Right atrium auricular region (tissue), 2 donors: ENCODE measurements around the gene ESPL1. TPM values are rescaled to one million over a fixed set of nuclear protein-coding genes. Genes with fewer than 3 reads are reported as not detected.
"Not testable (repeated sequence)": the region's sequence is repeated elsewhere in the genome, so short reads cannot be mapped to it uniquely, and the experiment has no call there.

Experiments
- DNase-seq: peaks from one replicate; pipeline ENCODE4 v3.0.0-alpha.2; 2019; ENCODE audit warnings: low spot score
- H3K27ac ChIP-seq, 2 donors: fragments of 200-600 bp; sonication (generic); 1 replicate in 1 of 2; 2 replicates in 1 of 2; pipeline ENCODE4 v1.5.1; 2016 to 2019
- H3K27me3 ChIP-seq, 2 donors: fragments of 200-600 bp; sonication (generic); one replicate each; pipeline versions ENCODE4 v1.5.1 to v1.6.0; 2017 to 2019
- H3K36me3 ChIP-seq: fragments of 200-600 bp; sonication (generic); one replicate; pipeline ENCODE4 v1.5.1; 2016
- H3K4me1 ChIP-seq, 2 donors: fragments of 200-600 bp; sonication (generic); one replicate each; pipeline versions ENCODE4 v1.5.1 to v1.6.0; 2017 to 2019
- H3K4me3 ChIP-seq, 2 donors: fragments of 200-600 bp; sonication (generic); 1 replicate in 1 of 2; 2 replicates in 1 of 2; pipeline ENCODE4 v1.5.1; 2017 to 2019; ENCODE audit warnings: mild to moderate bottlenecking in 1 of 2, moderate library complexity in 1 of 2
- H3K9me3 ChIP-seq, 2 donors: fragments of 200-600 bp; sonication (generic); one replicate each; pipeline ENCODE4 v1.5.1; 2019
- CTCF ChIP-seq, 2 donors: fragments of 200-600 bp; sonication (generic); IDR thresholded peaks; one replicate each; pipeline ENCODE4 v1.5.1; 2019; ENCODE audit warnings: antibody characterized with exemption in 2 of 2
- total RNA-seq, 2 donors: library from RNA; depleted of rRNA; stranded (reverse); fragments of >200 nt; gene quantifications; one replicate each; pipeline ENCODE4 v1.1.0, GENCODE V29; 2016

The ESPL1 gene
- total RNA-seq, 2 donors from 2014 or later: 0.12 to 0.59 TPM

DNA sequence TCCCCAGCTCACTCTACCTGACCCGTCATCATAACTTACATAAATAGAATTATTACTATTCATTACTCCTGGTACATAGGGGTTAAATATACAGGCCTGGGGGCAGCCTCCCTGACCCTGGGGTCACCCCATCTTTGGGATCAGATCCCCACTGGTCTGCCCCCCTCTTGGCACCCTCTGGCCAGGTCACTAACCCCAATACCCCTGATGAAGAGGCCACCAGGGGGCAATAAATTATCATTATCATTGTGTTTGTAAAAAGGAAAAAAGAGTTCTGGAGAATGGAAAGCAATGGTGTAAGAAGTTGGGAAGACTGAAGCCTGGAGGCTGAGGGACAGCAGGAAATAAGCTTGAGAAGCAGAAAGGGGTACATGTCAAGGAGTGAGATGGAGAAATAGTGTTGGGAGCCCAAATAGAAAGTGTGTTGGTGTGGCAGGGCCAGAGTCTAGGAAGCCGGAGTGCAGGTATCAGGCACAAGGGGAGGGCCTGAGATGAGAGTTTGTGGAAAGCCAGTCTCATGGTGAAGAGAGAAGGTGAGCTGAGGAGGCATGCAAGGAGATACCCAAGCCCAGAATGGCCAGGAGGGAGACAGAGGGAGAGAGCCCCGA is 59.4 kb downstream of the ESPL1 start:
- peaks cover 0 to 18% of the 10 kb centered on the region in 2 donors for H3K4me1 ChIP-seq
- peak in 1 of 2 donors; percentile 47 for TF ChIP-seq CTCF (IDR thresholded peaks at IDR 0.05)
- H3K27me3 ChIP-seq: no peaks in the 10 kb centered on the region
- H3K27ac ChIP-seq: no peak overlapping the region
- no peaks in the 10 kb centered on the region for H3K36me3 ChIP-seq
- H3K9me3 ChIP-seq: no peaks in the 10 kb centered on the region
- DNase-seq: no peak
- no peak overlapping the region for H3K4me3 ChIP-seq

- Histone ChIP-seq H3K9me3 (no peaks in the 10 kb centered on the region), H3K4me1 (peaks cover 0 to 18% of the 10 kb centered on the region in 2 donors), H3K36me3 (no peaks in the 10 kb centered on the region), H3K27me3 (no peaks in the 10 kb centered on the region), H3K27ac (no peak overlapping the region), H3K4me3 (no peak overlapping the region)
- TF ChIP-seq CTCF (IDR thresholded peaks at IDR 0.05): no peak
- DNase-seq: no peak
These were observed 59.9 kb downstream of the ESPL1 start for GRCh38 chr12:53328043-53328435.

DNA sequence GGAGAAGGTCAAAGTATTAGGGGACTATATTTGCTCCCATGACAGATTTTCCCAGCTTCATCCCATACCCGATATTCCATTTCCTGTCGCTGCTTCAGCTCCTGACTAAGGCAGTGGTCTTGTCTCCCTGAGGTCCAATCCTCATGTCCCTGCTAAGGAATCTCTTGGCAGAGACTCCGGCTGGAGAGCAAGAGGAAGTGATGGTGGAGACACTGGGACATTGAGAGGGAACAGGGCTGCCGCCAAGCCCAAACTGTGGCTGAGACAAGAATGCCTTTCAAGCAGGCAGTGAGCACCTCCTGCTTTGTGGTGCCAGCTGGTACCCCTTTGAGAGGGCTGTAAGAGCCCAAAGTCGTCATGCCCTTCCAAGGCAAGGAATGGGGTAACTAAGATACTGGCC is 62.6 kb downstream of the ESPL1 start:
- TF ChIP-seq CTCF (IDR thresholded peaks at IDR 0.05): no peak
- Histone ChIP-seq H3K4me1 (peaks cover 0 to 5% of the 10 kb centered on the region in 2 donors), H3K36me3 (no peaks in the 10 kb centered on the region), H3K27ac (no peak overlapping the region), H3K9me3 (no peaks in the 10 kb centered on the region), H3K4me3 (no peak overlapping the region), H3K27me3 (no peaks in the 10 kb centered on the region)
- DNase-seq: no peak

GRCh38 chr12:53332339-53332738 is 64.2 kb downstream of the ESPL1 start:
- H3K9me3 ChIP-seq, H3K36me3 ChIP-seq, H3K4me1 ChIP-seq, H3K4me3 ChIP-seq, DNase-seq, H3K27ac ChIP-seq, H3K27me3 ChIP-seq: not testable (repeated sequence)

DNA sequence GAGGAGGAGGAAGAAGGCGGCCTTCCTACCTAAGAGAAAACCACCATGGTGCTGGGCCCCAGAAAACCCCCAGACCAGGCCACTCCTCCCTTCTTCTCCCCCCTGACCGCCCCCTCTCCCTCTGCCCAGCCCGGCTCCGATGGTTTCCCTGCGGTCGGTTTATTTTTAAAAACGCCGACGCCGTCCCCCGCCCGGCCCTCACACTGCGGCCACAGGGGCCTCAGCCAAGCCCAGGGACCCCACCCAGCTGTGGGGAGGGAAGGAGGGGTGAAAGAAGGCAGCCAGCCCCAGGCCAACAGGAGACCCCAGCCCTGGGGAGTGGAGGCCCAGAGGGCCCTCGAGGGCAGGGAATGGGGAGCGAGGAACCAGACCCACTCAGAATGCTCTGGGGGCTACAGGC is 64.6 kb downstream of the ESPL1 start:
- no peaks in the 10 kb centered on the region for H3K27me3 ChIP-seq
- DNase-seq: no peak
- H3K4me1 ChIP-seq: no peaks in the 10 kb centered on the region
- H3K9me3 ChIP-seq: no peaks in the 10 kb centered on the region
- H3K27ac ChIP-seq: no peak overlapping the region
- H3K36me3 ChIP-seq: no peaks in the 10 kb centered on the region
- H3K4me3 ChIP-seq: no peak overlapping the region
- TF ChIP-seq CTCF (IDR thresholded peaks at IDR 0.05): no peak

- no peaks in the 10 kb centered on the region for H3K36me3 ChIP-seq
- no peaks in the 10 kb centered on the region for H3K4me1 ChIP-seq
- H3K27ac ChIP-seq: no peak overlapping the region
- H3K4me3 ChIP-seq: no peak overlapping the region
- no peak for TF ChIP-seq CTCF (IDR thresholded peaks at IDR 0.05)
- no peaks in the 10 kb centered on the region for H3K9me3 ChIP-seq
- no peaks in the 10 kb centered on the region for H3K27me3 ChIP-seq
- DNase-seq: no peak
These were observed 65.2 kb downstream of the ESPL1 start for GRCh38 chr12:53333289-53333688.
